Fibroblast of skin of right biceps (primary cell): ENCODE results near the gene P4HB.
A peak's percentile ranks its signal among the peaks of the same experiment; 100 is the strongest.

Experiments
- DNase-seq: peaks from one replicate; pipeline ENCODE4 v3.0.0-alpha.2; 2013

The P4HB gene

DNA sequence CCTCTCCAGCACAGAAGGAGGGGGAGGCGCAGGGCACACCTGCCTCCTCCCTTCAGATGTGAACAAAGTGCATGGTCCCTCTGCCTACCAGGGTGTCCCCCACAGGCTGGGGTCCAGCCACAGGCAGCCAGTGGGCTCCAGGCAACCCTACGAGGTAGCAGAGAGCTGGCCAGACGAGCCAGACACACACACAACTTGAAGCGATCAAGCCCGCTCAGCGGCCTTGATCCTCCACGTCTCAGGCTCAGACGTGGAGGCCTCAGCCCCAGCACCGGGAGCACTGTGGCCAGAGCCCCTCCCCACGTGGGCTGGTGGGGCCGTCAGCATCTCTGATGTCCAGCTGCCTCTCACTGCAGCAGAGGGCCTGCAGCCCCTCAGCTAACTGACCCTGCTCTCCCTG lies 35.7 kb downstream of the P4HB start:
- DNase-seq: no peak

DNA sequence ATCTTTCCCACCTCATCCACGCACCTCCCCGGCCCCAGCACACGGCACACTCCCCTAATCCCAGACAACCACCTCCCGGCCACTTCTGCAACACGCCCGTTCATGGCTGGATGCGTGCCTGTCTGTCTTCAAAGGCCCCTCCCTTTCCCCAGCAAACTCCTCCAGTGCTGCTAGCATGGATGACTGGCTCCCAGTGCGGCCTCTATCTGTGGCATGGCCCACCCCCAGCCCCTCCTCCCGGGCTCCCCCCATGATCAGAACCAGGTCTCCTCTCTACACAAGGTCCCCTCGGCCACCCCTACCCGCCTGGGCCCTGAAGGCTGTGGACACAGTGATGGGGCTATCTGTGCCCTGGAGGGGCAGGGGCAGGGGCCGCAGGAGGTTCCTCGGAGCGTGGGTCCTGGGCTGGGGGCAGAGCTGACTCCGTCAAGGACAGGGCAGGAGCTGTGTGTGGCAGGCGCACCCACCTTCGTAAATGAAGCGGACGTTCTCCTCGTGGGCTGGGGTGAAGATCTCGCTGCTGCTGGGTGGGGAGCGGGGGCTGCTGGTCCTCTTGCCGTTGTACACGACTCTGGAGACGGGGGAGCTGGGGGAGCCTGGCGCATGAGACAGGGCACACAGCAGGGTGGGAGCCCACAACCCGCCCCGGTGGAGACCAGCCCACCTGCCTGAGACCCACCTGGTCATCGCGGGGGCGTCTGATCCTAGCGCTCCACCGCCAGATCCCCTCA lies 36.4 kb downstream of the P4HB start:
- DNase-seq: no peak

DNA sequence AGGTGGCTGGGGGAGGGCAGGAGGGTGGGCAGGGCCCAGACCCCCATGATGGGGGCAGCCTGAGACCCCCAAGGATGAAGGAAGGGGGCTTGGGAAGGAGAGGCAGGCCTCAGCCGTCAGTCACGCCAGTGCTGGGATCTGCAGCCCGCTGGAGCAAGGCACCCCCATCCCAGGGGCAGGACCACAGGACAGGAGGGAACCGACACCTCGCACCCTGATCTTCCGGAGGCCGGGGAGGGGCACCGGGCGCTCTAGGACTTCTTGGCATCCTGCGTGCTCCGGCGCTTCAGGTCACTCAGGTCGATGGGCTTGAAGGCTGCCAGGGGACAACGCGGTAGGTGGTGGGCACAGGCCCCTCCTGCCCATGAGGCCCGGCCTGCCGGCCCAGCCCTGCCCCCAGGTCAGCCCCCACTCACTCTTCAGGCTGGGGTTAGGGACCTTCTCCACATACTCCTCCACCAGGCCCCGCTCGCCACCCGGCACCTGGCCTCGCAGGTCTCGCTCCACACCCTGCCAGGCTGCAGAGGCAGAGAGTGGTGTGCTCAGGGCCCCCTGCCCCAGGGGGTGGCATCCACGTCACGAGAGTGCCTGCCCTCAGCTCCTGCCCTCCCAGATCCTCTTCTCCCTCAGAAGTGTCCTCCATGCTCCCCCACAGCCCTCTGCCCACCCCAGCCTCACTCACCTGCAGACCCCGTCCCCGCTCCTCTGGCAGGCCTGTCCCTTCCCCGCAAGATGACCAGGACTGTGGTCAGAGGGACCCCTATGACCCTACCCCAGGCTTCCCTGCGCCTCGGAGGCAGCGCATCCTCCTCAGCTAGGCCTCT lies 37.1 kb downstream of the P4HB start:
- DNase-seq: no peak

DNA sequence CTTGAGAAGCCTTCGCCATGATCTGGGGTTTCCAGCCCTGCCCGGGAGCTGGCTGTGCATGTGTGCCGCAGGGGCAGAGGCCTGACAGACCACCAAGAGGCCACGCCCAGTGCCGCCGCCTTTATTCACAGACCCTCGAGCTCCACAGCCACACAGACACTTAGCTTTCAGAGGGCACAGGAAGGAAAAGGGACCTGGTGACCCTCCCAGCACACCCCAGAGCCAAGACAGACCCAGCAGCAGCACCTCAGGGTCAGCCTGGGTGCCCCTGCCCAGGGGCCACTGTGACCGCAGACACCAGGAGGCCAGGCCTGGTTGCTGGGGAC lies 38.1 kb downstream of the P4HB start:
- DNase-seq: no peak

DNA sequence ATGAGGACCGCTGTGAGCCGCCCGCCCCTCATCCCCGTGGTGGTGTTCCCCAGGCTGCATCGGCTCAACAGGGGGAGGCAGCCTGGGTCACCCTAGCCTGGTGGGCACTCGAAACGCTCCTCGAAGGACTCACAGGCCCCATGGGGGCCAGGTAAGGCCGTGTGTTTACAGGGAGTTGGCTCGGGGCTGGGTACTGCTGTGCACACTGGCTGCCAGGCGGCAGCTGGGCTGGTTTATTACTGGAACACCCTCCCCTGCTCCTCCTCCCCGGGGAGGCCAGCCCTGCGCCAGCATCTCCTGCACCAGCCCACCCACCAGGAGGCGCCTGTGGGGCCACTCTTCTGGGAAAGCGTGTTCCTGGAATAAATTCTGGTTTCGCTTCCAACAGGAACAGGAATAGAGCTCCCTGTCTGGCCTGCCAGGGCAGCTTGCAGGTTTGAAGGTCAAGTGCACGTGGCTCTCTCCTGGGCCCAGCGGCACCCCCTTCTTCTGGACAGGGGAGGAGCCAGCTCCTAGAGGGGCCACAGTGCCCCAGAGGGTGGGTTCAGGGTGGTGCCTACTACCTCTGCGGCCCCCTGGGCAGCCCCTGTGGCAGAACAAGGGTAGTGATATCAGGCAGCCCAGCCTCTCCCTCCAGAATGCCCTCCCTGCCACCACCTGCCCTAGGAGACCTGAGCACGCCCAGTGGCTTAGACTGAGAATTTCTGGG lies 38.6 kb downstream of the P4HB start:
- peak; percentile 47 for DNase-seq

DNA sequence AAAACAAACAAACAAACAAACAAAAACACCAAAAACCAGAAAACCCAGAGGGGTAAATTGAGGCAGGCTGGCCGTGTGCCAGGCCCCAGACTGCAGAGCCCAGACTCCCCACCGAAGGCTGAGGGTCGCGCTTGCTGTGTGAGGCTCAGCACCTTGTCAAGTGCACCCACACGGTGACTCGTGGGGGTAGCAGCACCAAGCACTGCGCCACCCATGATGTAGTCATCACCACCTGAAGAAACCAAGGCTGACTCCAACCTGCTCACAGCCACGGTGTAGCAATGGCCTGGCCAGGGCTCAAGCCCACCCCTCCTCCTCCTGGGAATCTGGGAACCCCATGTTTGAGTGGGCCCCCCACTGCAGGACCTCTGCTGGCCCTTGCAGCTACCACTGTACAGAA lies 39.2 kb downstream of the P4HB start:
- no peak for DNase-seq

DNA sequence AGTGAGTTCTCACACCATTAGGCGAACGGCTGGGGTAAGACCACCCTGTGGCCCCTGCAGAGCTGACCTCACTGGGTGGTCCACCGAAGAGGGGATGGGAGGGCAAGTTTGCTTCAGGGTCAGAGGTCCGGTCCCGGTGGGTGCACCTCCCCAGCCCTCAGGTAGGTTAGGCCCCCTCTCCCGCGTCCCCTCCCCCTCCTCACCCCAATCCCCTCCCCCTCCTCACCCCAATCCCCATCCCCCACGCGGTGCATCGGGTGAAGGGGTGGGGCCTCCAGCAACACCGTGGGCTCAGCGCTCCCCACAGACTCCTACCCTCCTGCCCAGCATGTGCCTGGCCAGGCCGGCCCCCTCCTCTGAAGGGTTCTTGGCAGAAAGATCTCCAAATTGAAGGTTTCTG lies 40.6 kb downstream of the P4HB start:
- DNase-seq: no peak

DNA sequence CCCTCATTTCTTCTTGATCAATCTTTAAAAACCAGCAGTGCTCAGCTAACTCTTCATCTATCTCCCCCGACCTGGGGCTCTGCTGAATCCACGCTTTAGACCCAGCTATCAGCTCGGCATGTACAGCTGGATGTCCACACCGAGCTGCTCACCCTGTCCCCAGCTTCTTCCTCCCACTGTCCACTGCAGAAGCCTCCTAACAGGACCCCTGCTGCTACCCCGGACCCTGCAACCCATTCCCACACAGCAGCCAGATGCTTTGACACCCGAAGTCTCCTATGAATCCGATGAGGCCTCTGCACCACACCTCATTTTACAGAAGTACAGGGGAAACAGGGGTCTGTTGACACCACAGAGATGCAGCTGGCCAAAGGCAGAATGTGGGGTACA lies 42.6 kb downstream of the P4HB start:
- no peak for DNase-seq

DNA sequence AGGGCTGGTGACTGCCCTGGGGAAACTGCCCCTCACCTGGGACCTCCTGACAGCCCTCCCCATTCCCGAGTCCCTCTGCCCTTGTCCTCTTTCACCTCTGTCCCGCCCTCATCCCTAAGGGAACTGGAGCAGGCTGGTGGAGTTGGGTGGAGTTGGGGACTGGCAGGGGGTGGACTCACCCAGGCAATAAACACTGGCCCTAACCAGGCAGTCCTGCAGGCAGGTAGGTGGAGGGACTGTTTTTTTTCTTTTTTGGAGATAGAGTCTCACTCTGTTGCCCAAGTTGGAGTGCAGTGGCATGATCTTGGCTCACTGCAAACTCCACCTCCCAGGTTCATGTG lies 44.7 kb downstream of the P4HB start:
- no peak for DNase-seq

DNA sequence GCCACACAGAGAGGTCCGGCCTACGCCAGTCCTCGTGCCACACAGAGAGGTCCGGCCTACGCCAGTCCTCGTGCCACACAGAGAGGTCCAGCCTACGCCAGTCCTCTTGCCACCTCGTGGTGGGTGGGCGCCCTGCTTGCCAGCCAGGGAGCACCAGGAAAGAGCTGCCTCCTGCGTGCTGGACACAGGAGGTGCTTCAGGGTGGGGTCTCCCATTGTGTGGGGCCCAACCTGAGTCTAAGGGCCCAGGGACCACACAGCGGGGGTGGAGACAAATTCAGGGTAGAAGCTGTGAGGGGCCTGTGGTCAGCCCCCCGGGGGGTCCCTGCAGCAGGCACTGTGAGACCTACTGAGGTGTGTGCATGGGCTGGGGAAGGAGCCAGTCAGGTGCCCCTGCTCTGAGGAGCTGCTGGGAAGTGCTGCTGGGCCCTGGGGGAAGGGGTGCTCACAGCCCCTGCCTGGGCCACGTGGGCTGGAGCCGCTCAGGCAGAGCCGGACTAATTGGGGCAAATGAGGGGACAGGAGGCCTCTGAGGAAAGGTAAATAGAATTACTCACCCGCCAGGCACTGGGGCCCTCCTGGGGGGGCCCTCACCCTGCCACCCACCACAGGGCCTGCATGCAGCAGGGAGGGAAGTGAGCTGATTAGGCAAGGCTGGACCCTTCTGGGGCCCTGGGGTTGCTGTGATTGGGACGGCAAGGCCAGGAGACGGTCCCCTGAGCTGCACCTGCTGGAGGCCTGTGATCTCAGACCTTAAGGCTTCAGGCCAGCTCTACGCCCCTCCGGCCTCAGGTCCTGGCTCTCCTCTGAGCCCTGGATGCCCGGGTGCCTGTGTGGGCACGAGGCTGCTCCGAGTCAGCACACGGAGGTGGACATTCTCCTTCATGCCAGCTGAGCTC lies 45.3 kb downstream of the P4HB start:
- DNase-seq: no peak

DNA sequence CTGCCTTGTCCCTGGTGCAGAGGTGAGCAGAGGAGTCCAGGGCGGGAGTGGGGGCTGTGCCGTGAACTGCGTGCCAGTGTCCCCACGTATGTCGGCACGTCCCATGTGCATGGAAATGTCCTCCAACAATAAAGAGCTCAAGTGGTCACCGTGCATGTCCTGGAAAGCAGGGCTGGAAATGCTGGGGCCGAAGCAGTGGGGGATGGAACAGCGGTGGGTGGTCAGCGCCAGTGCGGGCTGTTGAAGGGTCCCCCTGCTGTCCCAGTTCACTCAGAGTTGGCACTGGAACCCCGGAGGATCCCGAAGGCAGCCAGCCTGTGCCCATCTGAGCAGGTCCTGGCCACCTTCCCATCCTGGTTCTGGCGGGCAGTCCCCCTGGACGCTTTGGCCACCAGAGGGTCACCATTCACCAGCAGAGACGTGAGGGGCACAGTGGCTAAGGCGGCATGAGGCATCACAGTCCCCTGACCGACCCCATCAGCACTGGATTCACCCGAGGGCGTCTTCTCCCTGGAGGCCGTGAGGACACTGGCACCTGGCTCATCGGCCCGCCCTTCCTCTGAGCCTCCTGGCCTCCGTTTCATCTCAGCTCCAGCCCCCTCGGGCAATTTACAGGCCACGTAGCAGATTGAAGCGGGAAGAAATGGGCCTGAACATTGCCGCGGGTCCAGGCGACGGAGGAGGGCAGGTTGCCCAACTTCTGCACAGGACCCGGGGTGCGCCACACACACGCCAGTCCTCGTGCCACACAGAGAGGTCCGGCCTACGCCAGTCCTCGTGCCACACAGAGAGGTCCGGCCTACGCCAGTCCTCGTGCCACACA lies 46.3 kb downstream of the P4HB start:
- DNase-seq: no peak

DNA sequence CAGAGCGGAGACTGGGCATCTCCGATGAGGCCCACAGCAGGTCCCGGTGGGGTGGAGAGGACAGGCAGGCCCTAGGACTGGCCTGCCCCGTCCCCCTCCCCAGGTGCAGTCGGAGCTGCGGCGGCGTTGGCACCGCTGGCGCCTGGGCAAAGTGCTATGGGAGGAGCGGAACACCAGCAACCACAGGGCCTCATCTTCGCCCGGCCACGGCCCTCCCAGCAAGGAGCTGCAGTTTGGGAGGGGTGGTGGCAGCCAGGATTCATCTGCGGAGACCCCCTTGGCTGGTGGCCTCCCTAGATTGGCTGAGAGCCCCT lies 47.0 kb downstream of the P4HB start:
- DNase-seq: no peak

DNA sequence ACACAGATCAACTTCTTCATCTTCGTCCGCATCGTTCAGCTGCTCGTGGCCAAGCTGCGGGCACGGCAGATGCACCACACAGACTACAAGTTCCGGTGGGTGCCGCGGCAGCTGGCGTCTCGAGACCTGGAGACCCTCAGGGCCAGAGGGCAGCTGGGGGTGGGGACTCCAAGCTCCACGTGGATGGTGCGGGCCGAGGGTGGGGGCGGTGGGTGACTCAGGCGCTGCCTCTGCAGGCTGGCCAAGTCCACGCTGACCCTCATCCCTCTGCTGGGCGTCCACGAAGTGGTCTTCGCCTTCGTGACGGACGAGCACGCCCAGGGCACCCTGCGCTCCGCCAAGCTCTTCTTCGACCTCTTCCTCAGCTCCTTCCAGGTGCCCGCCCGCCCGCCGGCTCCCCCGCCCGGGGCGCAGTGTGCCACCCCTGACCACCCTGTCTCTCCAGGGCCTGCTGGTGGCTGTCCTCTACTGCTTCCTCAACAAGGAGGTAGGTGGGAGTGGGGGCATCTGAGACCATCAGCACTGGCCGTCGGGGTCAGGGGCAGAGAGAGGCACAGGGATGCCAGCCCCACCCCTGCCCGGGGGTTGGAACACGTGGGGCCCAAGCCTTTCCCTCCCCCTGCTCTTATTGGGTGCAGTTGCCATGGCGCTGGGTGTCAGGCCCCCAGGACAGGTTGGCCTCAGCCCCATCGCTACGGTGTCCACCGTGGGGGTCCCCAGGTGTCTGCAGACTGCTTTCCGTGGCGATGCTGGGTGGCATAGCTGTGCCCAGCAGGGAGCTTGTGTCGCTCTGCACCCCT lies 47.6 kb downstream of the P4HB start:
- DNase-seq: no peak

DNA sequence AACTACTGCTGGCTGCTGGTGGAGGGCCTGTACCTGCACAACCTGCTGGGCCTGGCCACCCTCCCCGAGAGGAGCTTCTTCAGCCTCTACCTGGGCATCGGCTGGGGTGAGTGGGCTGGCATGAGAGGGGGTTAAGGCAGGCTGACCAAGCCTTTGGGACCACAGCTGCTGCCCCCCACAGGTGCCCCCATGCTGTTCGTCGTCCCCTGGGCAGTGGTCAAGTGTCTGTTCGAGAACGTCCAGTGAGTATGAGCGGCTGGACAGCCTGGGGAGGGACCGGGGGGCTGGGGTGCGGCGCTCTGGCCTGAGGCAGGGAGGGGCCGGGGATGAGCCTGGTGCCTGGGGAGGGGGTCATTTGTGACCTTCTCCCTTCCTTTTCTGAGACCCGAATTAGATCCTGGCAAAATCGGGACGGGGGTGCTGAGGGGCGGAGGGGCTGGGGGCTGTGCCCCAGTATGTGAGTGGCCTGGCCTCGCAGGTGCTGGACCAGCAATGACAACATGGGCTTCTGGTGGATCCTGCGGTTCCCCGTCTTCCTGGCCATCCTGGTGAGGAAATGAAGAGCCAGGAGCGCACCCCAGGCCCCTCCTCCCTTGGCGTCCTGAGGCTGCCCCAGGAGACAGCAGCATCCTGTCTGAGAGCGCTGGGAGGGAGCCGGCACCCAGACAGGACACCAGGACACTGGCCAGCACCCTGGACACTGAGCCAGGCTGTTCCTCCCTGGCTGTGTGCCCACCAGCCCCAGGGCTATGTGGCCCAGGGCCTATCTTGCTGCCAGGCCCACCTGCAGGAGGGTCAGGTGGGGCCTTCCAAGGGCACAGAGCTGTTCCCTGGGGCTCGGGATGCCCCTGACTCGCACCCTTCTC lies 48.4 kb downstream of the P4HB start:
- DNase-seq: no peak

DNA sequence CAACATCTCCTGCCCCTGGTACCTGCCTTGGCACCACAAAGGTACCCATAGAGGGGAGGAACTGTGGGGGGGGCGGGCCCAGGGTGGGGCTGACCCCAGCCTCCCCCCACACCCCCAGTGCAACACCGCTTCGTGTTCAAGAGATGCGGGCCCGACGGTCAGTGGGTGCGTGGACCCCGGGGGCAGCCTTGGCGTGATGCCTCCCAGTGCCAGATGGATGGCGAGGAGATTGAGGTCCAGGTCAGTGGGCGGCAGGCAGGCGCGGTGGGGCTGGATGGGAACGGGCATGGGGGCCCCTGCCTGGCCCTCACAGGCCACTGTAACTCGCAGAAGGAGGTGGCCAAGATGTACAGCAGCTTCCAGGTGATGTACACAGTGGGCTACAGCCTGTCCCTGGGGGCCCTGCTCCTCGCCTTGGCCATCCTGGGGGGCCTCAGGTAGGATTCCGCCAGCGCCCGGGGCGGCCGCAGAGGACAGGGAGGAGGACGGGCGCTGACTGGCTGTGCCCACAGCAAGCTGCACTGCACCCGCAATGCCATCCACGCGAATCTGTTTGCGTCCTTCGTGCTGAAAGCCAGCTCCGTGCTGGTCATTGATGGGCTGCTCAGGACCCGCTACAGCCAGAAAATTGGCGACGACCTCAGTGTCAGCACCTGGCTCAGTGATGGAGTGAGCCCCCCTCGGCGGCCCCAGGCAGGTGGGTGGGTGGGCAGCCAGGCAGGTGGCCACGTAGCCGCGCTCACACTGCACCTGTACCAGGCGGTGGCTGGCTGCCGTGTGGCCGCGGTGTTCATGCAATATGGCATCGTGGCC lies 49.2 kb downstream of the P4HB start:
- no peak for DNase-seq

DNA sequence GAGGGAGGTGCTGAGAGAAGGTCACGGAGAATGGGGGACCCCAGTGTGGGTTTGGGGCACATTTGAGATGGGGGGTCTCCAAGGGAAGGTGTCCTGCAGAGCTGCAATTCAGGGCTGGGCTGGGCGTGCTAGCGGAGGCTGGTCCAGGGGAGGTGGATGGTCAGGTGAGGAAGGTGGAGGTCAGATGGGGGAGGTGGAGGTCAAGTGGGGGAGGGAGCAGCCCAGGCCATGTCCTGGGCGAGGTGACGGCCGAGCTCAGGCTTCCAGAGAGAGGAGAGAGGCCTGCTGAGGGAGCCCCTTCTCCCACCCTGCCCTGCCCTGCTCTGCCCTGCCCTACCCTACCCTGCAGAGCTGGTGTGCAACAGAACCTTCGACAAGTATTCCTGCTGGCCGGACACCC lies 49.9 kb downstream of the P4HB start:
- DNase-seq: no peak

DNA sequence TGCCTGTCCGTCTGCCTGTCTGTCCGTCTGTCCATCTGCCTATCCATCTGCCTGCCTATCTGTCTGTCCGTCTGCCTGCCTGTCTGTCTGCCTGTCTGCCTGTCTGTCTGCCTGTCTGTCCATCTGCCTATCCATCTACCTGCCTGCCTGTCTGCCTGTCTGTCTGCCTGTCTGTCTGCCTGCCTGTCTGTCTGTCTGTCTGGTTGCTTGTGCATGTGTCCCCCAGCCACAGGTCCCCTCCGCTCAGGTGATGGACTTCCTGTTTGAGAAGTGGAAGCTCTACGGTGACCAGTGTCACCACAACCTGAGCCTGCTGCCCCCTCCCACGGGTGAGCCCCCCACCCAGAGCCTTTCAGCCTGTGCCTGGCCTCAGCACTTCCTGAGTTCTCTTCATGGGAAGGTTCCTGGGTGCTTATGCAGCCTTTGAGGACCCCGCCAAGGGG lies 50.8 kb downstream of the P4HB start:
- DNase-seq: no peak

DNA sequence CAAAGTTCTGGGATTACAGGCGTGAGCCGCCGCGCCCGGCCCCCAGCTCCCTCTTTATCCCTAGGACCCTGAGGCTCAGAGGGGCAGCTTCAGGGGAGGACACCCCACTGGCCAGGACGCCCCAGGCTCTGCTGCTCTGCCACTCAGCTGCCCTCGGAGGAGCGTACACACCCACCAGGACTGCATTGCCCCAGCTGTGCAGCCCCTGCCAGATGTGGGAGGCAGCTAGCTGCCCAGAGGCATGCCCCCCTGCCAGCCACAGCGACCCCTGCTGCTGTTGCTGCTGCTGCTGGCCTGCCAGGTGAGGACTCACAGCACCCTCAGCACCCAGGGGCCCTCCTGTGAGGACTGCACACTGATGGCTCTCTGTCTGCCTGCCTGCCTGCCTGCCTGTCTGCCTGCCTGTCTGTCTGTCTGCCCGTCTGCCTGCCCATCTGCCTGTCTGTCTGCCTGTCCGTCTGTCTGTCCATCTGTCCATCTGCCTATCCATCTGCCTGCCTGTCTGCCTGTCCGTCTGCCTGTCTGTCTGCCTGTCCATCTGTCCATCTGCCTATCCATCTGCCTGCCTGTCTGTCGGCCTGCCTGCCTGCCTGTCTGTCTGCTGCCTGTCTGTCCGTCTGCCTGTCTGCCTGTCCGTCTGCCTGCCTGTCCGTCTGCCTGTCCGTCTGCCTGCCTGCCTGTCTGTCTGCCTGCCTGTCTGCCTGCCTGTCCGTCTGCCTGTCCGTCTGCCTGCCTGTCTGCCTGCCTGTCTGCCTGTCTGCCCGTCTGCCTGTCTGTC lies 51.4 kb downstream of the P4HB start:
- DNase-seq: no peak

DNA sequence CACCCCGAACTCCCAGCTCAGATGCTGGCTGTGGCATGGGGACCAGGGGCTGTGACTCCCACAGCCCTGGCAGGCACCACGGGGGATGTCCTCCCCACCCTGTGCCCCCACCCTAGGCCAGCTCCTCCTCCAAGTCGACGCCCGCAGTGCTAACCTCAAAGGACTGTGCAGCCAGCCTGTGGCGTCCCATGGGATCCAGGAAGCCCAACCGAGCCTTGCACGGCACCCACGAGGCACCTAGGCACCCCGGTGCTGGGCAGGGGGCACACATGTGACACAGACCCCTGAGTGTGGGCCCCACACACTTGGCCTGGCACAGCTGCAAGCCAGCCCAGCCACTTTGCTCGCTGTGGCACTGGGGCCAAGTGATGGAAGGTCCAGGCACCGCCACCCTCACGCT lies 52.5 kb downstream of the P4HB start:
- DNase-seq: no peak
